Neutrophil (primary cell): ENCODE measurements around the gene DCHS1.

ENCODE experiments used
- H3K27ac ChIP-seq: fragments of 200-600 bp; sonication (generic); 2 replicates; pipeline ENCODE4 v1.5.1; 2016; ENCODE audit warnings: mild to moderate bottlenecking, moderate library complexity
- H3K27me3 ChIP-seq: fragments of 200-600 bp; sonication (generic); 2 replicates; pipeline ENCODE4 v1.6.0; 2016; ENCODE audit warnings: mild to moderate bottlenecking
- H3K36me3 ChIP-seq: fragments of 200-600 bp; sonication (generic); 2 replicates; pipeline ENCODE4 v1.5.1; 2017
- H3K4me1 ChIP-seq, 2 experiments: fragments of 200-600 bp in 1 of 2; sonication (generic) in 1 of 2; 1 replicate in 1 of 2; 2 replicates in 1 of 2; pipeline versions ENCODE4 v1.5.1 to v1.6.1; 2013 to 2016; ENCODE audit warnings: low read depth in 1 of 2, low read length in 1 of 2, mild to moderate bottlenecking in 1 of 2, moderate library complexity in 1 of 2; ENCODE audit not compliant: control insufficient read depth in 1 of 2, insufficient read depth in 1 of 2
- H3K4me3 ChIP-seq, 2 experiments: fragments of 200-600 bp in 1 of 2; sonication (generic) in 1 of 2; 1 replicate in 1 of 2; 2 replicates in 1 of 2; pipeline ENCODE4 v1.5.1; 2013 to 2016; ENCODE audit warnings: low read depth in 1 of 2, low read length in 1 of 2, mild to moderate bottlenecking in 1 of 2, moderate library complexity in 1 of 2
- H3K9me3 ChIP-seq: fragments of 200-600 bp; sonication (generic); 2 replicates; pipeline ENCODE4 v1.5.1; 2016
- TF ChIP-seq, protein P1 (sequence below): fragments of 200-600 bp; sonication (generic); IDR thresholded peaks from 2 replicates; pipeline ENCODE4 v1.5.1; 2016; ENCODE audit warnings: antibody characterized with exemption

The DCHS1 gene

DNA sequence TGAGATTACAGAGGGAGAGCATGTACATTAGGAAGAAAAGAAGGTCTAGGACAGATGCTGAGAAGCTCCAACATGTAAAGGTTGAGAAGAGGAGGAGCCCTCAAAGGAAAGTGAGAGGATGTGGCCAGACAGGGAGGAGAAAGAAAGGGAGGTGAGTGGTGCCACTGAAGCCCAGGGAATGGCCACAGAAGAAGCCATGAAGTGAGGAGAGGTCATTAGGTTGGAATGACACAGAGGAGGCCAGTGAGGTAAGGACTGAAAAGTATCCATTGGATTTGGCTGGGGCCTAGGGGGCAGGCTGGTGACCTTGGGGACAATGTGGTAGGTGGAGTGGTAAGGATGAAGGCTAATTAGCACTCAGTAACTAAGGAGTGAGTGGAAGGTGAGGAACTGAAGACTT is 3.0 kb upstream of the DCHS1 start:
- Histone ChIP-seq H3K27me3 (peaks cover 51% of the 10 kb centered on the region), H3K4me3 (no peak overlapping the region), H3K9me3 (no peaks in the 10 kb centered on the region), H3K36me3 (no peaks in the 10 kb centered on the region), H3K4me1 (peaks cover 4 to 6% of the 10 kb centered on the region in 2 experiments), H3K27ac (no peak overlapping the region)
- TF ChIP-seq, protein P1, sequence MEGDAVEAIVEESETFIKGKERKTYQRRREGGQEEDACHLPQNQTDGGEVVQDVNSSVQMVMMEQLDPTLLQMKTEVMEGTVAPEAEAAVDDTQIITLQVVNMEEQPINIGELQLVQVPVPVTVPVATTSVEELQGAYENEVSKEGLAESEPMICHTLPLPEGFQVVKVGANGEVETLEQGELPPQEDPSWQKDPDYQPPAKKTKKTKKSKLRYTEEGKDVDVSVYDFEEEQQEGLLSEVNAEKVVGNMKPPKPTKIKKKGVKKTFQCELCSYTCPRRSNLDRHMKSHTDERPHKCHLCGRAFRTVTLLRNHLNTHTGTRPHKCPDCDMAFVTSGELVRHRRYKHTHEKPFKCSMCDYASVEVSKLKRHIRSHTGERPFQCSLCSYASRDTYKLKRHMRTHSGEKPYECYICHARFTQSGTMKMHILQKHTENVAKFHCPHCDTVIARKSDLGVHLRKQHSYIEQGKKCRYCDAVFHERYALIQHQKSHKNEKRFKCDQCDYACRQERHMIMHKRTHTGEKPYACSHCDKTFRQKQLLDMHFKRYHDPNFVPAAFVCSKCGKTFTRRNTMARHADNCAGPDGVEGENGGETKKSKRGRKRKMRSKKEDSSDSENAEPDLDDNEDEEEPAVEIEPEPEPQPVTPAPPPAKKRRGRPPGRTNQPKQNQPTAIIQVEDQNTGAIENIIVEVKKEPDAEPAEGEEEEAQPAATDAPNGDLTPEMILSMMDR: no peak

DNA sequence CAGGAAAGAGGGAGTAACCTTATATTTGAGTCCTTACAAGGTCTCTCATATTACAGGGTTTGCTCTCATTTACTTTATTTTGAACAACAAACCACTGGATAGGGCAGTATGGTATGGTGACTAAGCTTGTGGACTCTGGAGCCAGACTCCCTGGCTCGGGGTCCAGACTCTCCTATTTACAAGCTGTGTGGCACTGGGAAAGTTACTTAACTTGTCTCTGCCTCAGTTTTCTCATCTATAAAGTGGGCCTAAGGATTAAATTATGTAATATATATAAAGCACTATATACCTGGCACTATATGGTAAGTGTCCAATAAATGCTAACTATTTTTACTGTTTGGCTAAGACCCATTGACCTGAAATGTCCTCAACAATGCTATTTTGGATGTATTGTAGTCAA is 1.7 kb upstream of the DCHS1 start:
- no peak overlapping the region for H3K27ac ChIP-seq
- TF ChIP-seq, protein P1: no peak
- peaks cover 58% of the 10 kb centered on the region for H3K27me3 ChIP-seq
- no peak overlapping the region for H3K4me3 ChIP-seq
- H3K36me3 ChIP-seq: no peaks in the 10 kb centered on the region
- no peaks in the 10 kb centered on the region for H3K9me3 ChIP-seq
- peaks cover 4 to 6% of the 10 kb centered on the region in 2 experiments for H3K4me1 ChIP-seq

DNA sequence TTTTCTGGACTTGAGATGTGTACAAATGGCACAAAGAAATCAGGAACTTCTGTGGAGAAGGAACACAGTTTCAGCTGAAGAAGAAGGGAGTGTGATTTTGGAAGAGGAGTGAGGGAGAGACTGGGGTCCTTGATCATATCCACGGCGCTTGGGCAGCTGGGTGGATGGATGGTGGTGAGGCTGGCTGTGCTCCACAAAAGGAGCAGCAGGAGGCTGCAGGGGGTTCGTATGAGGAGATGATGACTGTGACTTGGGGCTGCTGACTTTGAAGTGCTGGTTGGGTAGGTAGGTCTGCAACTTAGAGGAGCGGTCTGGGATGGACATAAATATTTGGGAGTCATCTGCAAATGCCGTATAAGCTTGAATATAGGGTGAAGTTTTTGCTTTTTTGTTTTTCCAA is 1.3 kb upstream of the DCHS1 start:
- no peak overlapping the region for H3K27ac ChIP-seq
- peaks cover 4 to 6% of the 10 kb centered on the region in 2 experiments for H3K4me1 ChIP-seq
- H3K36me3 ChIP-seq: no peaks in the 10 kb centered on the region
- H3K9me3 ChIP-seq: no peaks in the 10 kb centered on the region
- no peak overlapping the region for H3K4me3 ChIP-seq
- peaks cover 58% of the 10 kb centered on the region for H3K27me3 ChIP-seq
- TF ChIP-seq, protein P1: no peak

DNA sequence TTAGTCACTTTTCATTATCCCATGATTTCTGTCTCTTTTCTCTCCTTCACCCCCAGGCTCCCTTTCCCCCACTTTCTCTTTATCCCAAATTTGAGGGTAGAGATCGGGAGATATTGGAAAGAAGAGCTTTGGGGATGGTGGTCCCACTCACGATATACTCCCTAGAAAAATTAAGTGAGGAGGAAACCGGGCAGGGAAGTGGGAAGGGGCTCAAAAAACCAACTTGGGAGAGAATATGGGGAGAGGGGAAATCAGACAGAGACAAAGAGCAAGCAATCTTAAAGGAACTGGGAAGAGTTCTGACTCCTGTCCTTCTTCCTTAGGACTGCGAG is 941 bp upstream of the DCHS1 start:
- H3K27ac ChIP-seq: no peak overlapping the region
- TF ChIP-seq, protein P1: no peak
- H3K9me3 ChIP-seq: no peaks in the 10 kb centered on the region
- H3K36me3 ChIP-seq: no peaks in the 10 kb centered on the region
- no peak overlapping the region for H3K4me3 ChIP-seq
- H3K27me3 ChIP-seq: peaks cover 58% of the 10 kb centered on the region
- H3K4me1 ChIP-seq: peaks cover 4 to 6% of the 10 kb centered on the region in 2 experiments

DNA sequence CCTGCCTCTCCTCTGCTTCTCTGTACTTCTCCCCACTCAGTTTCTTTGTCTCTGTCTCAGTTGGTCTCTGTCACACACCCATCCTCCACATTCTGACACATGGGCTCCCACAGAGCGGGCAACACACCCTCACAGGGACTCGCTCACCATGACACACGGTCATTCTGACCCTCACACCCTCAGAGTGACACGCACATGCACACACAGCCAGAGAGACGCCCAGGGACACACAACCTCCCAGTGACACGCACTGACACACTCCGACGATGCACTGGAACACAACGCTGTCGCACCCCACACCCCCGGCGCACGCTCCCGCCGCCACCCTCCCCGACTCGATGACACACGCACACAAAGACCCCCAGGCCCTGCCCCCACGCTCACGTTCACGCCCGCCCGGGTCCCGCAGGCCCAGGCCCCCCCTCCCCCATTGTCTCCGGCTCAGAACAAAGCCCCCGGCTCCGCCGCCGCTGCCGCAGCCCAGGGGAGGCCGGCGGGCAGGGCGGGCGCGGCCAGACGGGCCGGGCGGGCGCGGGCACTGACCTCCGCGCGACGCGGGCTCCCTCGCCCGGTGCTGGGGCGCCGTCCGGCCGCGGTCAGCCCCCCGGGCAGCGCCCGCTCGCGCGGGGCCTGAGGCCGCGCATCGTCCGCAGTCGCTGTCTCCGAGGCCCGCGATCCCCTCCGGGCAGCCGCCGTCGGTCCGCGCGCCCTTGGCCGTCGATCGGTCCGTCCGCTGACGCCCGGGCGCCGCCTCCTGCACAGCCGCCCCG is 404 bp downstream of the DCHS1 start:
- Histone ChIP-seq H3K27me3 (peaks cover 69% of the 10 kb centered on the region), H3K27ac (no peak overlapping the region), H3K4me1 (peaks cover 4 to 6% of the 10 kb centered on the region in 2 experiments), H3K9me3 (no peaks in the 10 kb centered on the region), H3K36me3 (no peaks in the 10 kb centered on the region), H3K4me3 (peak overlapping the region; percentile 27 to 56)
- TF ChIP-seq, protein P1: no peak
